ENCODE results near the gene RBM48. TPM values are rescaled to one million over a fixed set of nuclear protein-coding genes. Genes with fewer than 3 reads are reported as not detected.
A peak's percentile ranks its signal among the peaks of the same experiment; 100 is the strongest.

RBM48 gene
- total and polyA plus RNA-seq, 2 of the 13 experiments (the other 11 are each of a cell fraction or from before 2014, with no cell fraction given), result 7.2 to 12.2 TPM

DNA sequence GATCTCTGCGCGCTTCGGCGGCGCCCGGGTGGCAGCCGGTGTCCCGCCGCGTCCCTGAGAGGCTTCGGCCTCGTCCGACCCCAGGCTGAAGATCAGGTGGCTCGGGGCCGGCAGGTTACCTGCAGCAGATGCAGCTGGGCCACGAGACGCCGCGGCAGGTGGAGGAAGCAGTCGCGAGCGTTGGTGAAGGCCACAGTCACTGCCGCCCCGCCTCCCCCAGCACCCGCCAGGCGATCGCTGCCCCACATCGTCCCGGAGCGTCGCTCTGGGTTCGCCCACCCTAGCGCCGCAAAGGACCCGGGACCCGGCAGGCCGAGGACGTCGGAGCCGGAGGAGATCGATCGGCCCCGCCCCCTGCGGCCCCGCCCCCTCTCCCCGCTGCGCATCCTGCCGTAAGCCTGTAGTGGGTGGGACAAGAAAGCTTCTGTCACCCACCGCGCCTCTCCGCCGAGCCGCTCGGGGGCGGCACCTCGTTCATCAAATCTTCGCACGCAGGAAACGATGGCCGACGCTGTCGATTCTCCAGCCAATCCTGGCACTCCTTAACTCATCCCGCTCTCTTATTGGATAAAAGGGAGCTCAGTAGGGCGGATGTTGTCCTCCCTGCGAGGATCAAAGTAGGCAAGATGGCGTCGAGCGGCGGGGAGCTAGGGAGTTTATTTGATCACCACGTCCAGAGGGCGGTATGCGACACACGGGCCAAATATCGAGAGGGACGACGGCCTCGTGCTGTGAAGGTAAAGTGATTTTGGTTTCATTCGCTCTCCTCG is at the start of gene RBM48, which contains the start of gene PEX1 (continued):
- TF ChIP-seq ZNF891 (CRISPR knock-in tag; IDR thresholded peaks at IDR 0.05), result no peak; the same call in none of the 2 replicates
- TF ChIP-seq, protein P1, sequence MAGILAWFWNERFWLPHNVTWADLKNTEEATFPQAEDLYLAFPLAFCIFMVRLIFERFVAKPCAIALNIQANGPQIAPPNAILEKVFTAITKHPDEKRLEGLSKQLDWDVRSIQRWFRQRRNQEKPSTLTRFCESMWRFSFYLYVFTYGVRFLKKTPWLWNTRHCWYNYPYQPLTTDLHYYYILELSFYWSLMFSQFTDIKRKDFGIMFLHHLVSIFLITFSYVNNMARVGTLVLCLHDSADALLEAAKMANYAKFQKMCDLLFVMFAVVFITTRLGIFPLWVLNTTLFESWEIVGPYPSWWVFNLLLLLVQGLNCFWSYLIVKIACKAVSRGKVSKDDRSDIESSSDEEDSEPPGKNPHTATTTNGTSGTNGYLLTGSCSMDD (CRISPR knock-in tag; IDR thresholded peaks at IDR 0.05), result no peak
- TF ChIP-seq, protein P2, sequence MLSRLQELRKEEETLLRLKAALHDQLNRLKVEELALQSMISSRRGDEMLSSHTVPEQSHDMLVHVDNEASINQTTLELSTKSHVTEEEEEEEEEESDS (CRISPR knock-in tag; IDR thresholded peaks at IDR 0.05; ENCODE audit: borderline replicate concordance), result no peak
- TF ChIP-seq ZNF350 (CRISPR knock-in tag; IDR thresholded peaks at IDR 0.05; ENCODE audit: borderline replicate concordance, low read depth), result peak; percentile 96
- no peak for TF ChIP-seq MAFG (CRISPR knock-in tag; IDR thresholded peaks at IDR 0.05)
- TF ChIP-seq, protein P3, sequence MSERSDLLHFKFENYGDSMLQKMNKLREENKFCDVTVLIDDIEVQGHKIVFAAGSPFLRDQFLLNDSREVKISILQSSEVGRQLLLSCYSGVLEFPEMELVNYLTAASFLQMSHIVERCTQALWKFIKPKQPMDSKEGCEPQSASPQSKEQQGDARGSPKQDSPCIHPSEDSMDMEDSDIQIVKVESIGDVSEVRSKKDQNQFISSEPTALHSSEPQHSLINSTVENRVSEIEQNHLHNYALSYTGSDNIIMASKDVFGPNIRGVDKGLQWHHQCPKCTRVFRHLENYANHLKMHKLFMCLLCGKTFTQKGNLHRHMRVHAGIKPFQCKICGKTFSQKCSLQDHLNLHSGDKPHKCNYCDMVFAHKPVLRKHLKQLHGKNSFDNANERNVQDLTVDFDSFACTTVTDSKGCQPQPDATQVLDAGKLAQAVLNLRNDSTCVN (CRISPR knock-in tag; IDR thresholded peaks at IDR 0.05; ENCODE audit: borderline replicate concordance), result no peak
- TF ChIP-seq ISX (CRISPR knock-in tag; conservative IDR thresholded peaks at IDR 0.05), result no peak
- TF ChIP-seq TBX2 (CRISPR knock-in tag; IDR thresholded peaks at IDR 0.05; ENCODE audit: borderline replicate concordance), result peak; percentile 77; the same call in 1 of the 2 replicates
- peak; percentile 68; the same call in 1 of the 2 replicates for TF ChIP-seq ZNF724P (CRISPR knock-in tag; IDR thresholded peaks at IDR 0.05; ENCODE audit: borderline replicate concordance)
- no peak for TF ChIP-seq ZNF460 (CRISPR knock-in tag; IDR thresholded peaks at IDR 0.05; ENCODE audit: borderline replicate concordance)
- peak; percentile 87 for TF ChIP-seq NFRKB (IDR thresholded peaks at IDR 0.05)
- TF ChIP-seq CREB1 (IDR thresholded peaks at IDR 0.05), result peak; percentile 84
- TF ChIP-seq CREB1 (CRISPR knock-in tag; IDR thresholded peaks at IDR 0.05), result peak; percentile 95
- TF ChIP-seq GATA4 (IDR thresholded peaks at IDR 0.05; ENCODE audit: borderline replicate concordance, low read depth), result no peak
- TF ChIP-seq, protein P4, sequence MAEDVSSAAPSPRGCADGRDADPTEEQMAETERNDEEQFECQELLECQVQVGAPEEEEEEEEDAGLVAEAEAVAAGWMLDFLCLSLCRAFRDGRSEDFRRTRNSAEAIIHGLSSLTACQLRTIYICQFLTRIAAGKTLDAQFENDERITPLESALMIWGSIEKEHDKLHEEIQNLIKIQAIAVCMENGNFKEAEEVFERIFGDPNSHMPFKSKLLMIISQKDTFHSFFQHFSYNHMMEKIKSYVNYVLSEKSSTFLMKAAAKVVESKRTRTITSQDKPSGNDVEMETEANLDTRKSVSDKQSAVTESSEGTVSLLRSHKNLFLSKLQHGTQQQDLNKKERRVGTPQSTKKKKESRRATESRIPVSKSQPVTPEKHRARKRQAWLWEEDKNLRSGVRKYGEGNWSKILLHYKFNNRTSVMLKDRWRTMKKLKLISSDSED (CRISPR knock-in tag; IDR thresholded peaks at IDR 0.05), result no peak; the same call in 1 of the 2 replicates
- TF ChIP-seq, protein P5, sequence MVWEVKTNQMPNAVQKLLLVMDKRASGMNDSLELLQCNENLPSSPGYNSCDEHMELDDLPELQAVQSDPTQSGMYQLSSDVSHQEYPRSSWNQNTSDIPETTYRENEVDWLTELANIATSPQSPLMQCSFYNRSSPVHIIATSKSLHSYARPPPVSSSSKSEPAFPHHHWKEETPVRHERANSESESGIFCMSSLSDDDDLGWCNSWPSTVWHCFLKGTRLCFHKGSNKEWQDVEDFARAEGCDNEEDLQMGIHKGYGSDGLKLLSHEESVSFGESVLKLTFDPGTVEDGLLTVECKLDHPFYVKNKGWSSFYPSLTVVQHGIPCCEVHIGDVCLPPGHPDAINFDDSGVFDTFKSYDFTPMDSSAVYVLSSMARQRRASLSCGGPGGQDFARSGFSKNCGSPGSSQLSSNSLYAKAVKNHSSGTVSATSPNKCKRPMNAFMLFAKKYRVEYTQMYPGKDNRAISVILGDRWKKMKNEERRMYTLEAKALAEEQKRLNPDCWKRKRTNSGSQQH (CRISPR knock-in tag; IDR thresholded peaks at IDR 0.05; ENCODE audit: low read depth), result peak; percentile 92
- TF ChIP-seq, protein P6, sequence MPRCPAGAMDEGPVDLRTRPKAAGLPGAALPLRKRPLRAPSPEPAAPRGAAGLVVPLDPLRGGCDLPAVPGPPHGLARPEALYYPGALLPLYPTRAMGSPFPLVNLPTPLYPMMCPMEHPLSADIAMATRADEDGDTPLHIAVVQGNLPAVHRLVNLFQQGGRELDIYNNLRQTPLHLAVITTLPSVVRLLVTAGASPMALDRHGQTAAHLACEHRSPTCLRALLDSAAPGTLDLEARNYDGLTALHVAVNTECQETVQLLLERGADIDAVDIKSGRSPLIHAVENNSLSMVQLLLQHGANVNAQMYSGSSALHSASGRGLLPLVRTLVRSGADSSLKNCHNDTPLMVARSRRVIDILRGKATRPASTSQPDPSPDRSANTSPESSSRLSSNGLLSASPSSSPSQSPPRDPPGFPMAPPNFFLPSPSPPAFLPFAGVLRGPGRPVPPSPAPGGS (CRISPR knock-in tag; IDR thresholded peaks at IDR 0.05), result no peak; the same call in 1 of the 2 replicates
- TF ChIP-seq KAT7 (CRISPR knock-in tag; IDR thresholded peaks at IDR 0.05; ENCODE audit: borderline replicate concordance), result peak; percentile 94
- no peak for TF ChIP-seq ZNF383 (CRISPR knock-in tag; IDR thresholded peaks at IDR 0.05; ENCODE audit: borderline replicate concordance)
- TF ChIP-seq HNF4A (CRISPR knock-in tag; IDR thresholded peaks at IDR 0.05), result peak; percentile 45; the same call in 1 of the 2 replicates
- no peak; the same call in 1 of the 2 replicates for TF ChIP-seq PRMT3 (CRISPR knock-in tag; IDR thresholded peaks at IDR 0.05; ENCODE audit: borderline replicate concordance, low read depth)
- TF ChIP-seq ZNF792 (CRISPR knock-in tag; IDR thresholded peaks at IDR 0.05), result no peak
- TF ChIP-seq KAT8 (CRISPR knock-in tag; IDR thresholded peaks at IDR 0.05), result peak; percentile 98
- no peak; the same call in none of the 2 replicates for TF ChIP-seq ZNF747 (CRISPR knock-in tag; IDR thresholded peaks at IDR 0.05; ENCODE audit: borderline replicate concordance)
